CD14-positive monocyte (primary cell): ENCODE measurements around the gene HINT3. TPM values are rescaled to one million over a fixed set of nuclear protein-coding genes. Genes with fewer than 3 reads are reported as not detected.
A peak's percentile ranks its signal among the peaks of the same experiment; 100 is the strongest.

Source experiments
- DNase-seq, 3 donors: peaks; one replicate each; pipeline ENCODE4 v3.0.0-alpha.2; 2011 to 2022
- H2AFZ ChIP-seq: 2 replicates; pipeline ENCODE4 v1.6.0; 2012; ENCODE audit warnings: mild to moderate bottlenecking, low read depth, low read length, inconsistent platforms; ENCODE audit not compliant: insufficient read depth, poor library complexity, severe bottlenecking
- H3K27ac ChIP-seq, 2 donors: 1 replicate in 1 of 2; 2 replicates in 1 of 2; pipeline ENCODE4 v1.5.1; 2012 to 2013; ENCODE audit warnings: low read length in 2 of 2, control low read depth in 1 of 2, inconsistent platforms in 1 of 2, low read depth in 1 of 2, mild to moderate bottlenecking in 1 of 2
- H3K27me3 ChIP-seq, 2 donors: one replicate each; pipeline versions ENCODE4 v1.6.0 to v1.6.1; 2011 to 2013; ENCODE audit warnings: low read length in 2 of 2; ENCODE audit not compliant: control insufficient read depth in 2 of 2, insufficient read depth in 2 of 2
- H3K36me3 ChIP-seq, 2 donors: replicated peaks in 1 of 2; 1 replicate in 1 of 2; 2 replicates in 1 of 2; pipeline versions ENCODE4 v1.5.1 to v1.6.1; 2012 to 2013; ENCODE audit warnings: low read length in 2 of 2, control low read depth in 1 of 2, inconsistent platforms in 1 of 2, mild to moderate bottlenecking in 1 of 2; ENCODE audit not compliant: insufficient read depth in 2 of 2, control insufficient read depth in 1 of 2
- H3K4me1 ChIP-seq, 2 donors: 1 replicate in 1 of 2; 2 replicates in 1 of 2; pipeline versions ENCODE4 v1.5.1 to v1.6.1; 2012 to 2013; ENCODE audit warnings: low read length in 2 of 2, control low read depth in 1 of 2, inconsistent platforms in 1 of 2, mild to moderate bottlenecking in 1 of 2, moderate library complexity in 1 of 2; ENCODE audit not compliant: insufficient read depth in 2 of 2, control insufficient read depth in 1 of 2
- H3K4me2 ChIP-seq: replicated peaks from 2 replicates; pipeline ENCODE3; 2012; ENCODE audit warnings: low read length, moderate library complexity, mild to moderate bottlenecking; ENCODE audit not compliant: poor library complexity, severe bottlenecking; ENCODE audit errors: extremely low read depth
- H3K4me3 ChIP-seq, 3 experiments: fragments of 200-600 bp in 1 of 3; sonication (generic) in 1 of 3; replicated peaks in 1 of 3; 1 replicate in 2 of 3; 2 replicates in 1 of 3; pipeline ENCODE4 v1.5.1; 2011 to 2013; ENCODE audit warnings: low read length in 3 of 3, mild to moderate bottlenecking in 3 of 3, control low read depth in 2 of 3, low read depth in 2 of 3, inconsistent platforms in 1 of 3, moderate library complexity in 1 of 3
- H3K79me2 ChIP-seq: 2 replicates; pipeline ENCODE4 v1.6.0; 2012; ENCODE audit warnings: mild to moderate bottlenecking, control low read depth, inconsistent platforms, low read length, moderate library complexity; ENCODE audit not compliant: insufficient read depth
- H3K9ac ChIP-seq: 2 replicates; pipeline ENCODE4 v1.6.0; 2017; ENCODE audit warnings: low read length, mild to moderate bottlenecking; ENCODE audit not compliant: insufficient read depth, poor library complexity, severe bottlenecking
- H3K9me3 ChIP-seq, 2 donors: replicated peaks in 1 of 2; 1 replicate in 1 of 2; 2 replicates in 1 of 2; pipeline versions ENCODE4 v1.5.1 to v1.6.1; 2012 to 2013; ENCODE audit warnings: low read length in 2 of 2, control low read depth in 1 of 2; ENCODE audit not compliant: control insufficient read depth in 1 of 2, insufficient read depth in 1 of 2
- H4K20me1 ChIP-seq: 2 replicates; pipeline ENCODE4 v1.6.0; 2012; ENCODE audit warnings: mild to moderate bottlenecking, low read length, control low read depth, moderate library complexity; ENCODE audit not compliant: insufficient read depth
- H3K27ac Mint-ChIP-seq, 7 donors: one replicate each; pipeline ENCODE4 v1.8.0; 2020; ENCODE audit warnings: mild to moderate bottlenecking in 7 of 7, mixed read lengths in 7 of 7, moderate library complexity in 6 of 7, inconsistent platforms in 2 of 7
- H3K27me3 Mint-ChIP-seq, 3 donors: one replicate each; pipeline ENCODE4 v1.8.0; 2021 to 2022; ENCODE audit warnings: low read depth in 3 of 3, mild to moderate bottlenecking in 3 of 3, mixed read lengths in 3 of 3, moderate library complexity in 3 of 3, inconsistent platforms in 1 of 3
- H3K36me3 Mint-ChIP-seq, 2 donors: one replicate each; pipeline ENCODE4 v1.8.0; 2020; ENCODE audit warnings: mixed read lengths in 2 of 2, inconsistent platforms in 1 of 2, mild to moderate bottlenecking in 1 of 2
- H3K4me1 Mint-ChIP-seq: one replicate; pipeline ENCODE4 v1.8.0; 2020; ENCODE audit warnings: mild to moderate bottlenecking, mixed read lengths
- H3K4me3 Mint-ChIP-seq, 2 donors: one replicate each; pipeline ENCODE4 v1.8.0; 2020; ENCODE audit warnings: mild to moderate bottlenecking in 2 of 2, mixed read lengths in 2 of 2, moderate library complexity in 1 of 2
- H3K9me3 Mint-ChIP-seq, 7 donors: one replicate each; pipeline ENCODE4 v1.8.0; 2020 to 2022; ENCODE audit warnings: mixed read lengths in 7 of 7, mild to moderate bottlenecking in 6 of 7, moderate library complexity in 6 of 7, inconsistent platforms in 2 of 7
- WGBS: methylation state at CpG from one replicate; pipeline ENCODE4 v1.1.5; 2013; ENCODE audit warnings: missing lambda C conversion rate; ENCODE audit not compliant: insufficient coverage; 5-methylcytosine and 5-hydroxymethylcytosine counted together
- intact Hi-C, 2 donors: fragments of 100-400 bp; cut with micrococcal nuclease; formaldehyde crosslinking; loops; one replicate each; pipeline versions ENCODE4 v1.15.0 to v1.15.1; 2023
- polyA plus RNA-seq, 3 donors: library from polyadenylated mRNA; depleted of rRNA in 1 of 3; unstranded in 2 of 3; stranded (reverse) in 1 of 3; fragments of 300-500 nt in 2 of 3; fragments of >200 nt in 1 of 3; fragmentation: Illumina TruSeq in 2 of 3; gene quantifications; 1 replicate in 2 of 3; 2 replicates in 1 of 3; pipeline ENCODE4 v1.2.3, GENCODE V29; 2012 to 2021
- TF ChIP-seq, protein P1 (sequence below): fragments of 200-600 bp; IDR thresholded peaks from one replicate; pipeline ENCODE4 v1.8.0; 2022; ENCODE audit warnings: antibody characterized with exemption, mild to moderate bottlenecking

Gene HINT3
- polyA plus RNA-seq, 3 donors: 5.3 to 18.0 (median 12.3) TPM

DNA sequence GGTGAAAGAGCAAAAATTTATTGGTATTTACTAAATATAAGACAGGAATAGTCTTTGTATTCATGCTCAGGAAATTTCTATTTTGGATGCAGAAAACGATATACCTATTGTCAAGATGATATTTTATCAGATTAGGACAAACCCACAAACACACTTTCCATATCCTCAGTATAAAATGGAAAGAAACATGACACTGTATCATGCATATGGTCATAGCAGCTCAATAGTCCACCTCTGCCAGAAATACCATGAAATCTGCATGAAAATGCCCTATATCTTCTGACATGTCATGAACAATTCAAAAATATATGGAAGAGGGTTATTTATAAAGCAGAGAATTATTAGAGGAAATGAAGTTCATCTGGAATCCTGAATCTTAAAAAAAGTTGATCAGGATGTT is 11.7 kb upstream of the HINT3 start:
- TF ChIP-seq, protein P1, sequence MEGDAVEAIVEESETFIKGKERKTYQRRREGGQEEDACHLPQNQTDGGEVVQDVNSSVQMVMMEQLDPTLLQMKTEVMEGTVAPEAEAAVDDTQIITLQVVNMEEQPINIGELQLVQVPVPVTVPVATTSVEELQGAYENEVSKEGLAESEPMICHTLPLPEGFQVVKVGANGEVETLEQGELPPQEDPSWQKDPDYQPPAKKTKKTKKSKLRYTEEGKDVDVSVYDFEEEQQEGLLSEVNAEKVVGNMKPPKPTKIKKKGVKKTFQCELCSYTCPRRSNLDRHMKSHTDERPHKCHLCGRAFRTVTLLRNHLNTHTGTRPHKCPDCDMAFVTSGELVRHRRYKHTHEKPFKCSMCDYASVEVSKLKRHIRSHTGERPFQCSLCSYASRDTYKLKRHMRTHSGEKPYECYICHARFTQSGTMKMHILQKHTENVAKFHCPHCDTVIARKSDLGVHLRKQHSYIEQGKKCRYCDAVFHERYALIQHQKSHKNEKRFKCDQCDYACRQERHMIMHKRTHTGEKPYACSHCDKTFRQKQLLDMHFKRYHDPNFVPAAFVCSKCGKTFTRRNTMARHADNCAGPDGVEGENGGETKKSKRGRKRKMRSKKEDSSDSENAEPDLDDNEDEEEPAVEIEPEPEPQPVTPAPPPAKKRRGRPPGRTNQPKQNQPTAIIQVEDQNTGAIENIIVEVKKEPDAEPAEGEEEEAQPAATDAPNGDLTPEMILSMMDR: no peak
- peaks cover 34% of the 10 kb centered on the region for H3K4me1 Mint-ChIP-seq
- Histone ChIP-seq H3K9ac (no peak overlapping the region), H3K79me2 (no peaks in the 10 kb centered on the region), H3K27ac (peak overlapping the region in 1 of 2 donors; percentile 71), H3K4me2 (peak overlapping the region; percentile 57), H2AFZ (peak overlapping the region; percentile 68), H3K4me1 (peaks cover 8 to 21% of the 10 kb centered on the region in 2 donors), H3K4me3 (peak overlapping the region in 1 of 3 experiments; percentile 46), H3K36me3 (no peaks in the 10 kb centered on the region), H3K9me3 (no peaks in the 10 kb centered on the region), H4K20me1 (no peaks in the 10 kb centered on the region), H3K27me3 (no peaks in the 10 kb centered on the region)
- H3K4me3 Mint-ChIP-seq: no peak overlapping the region
- no peaks in the 10 kb centered on the region for H3K36me3 Mint-ChIP-seq
- DNase-seq: no peak
- intact Hi-C loops: no loop called here
- peak overlapping the region in 1 of 7 donors; percentile 30 for H3K27ac Mint-ChIP-seq
- no peaks in the 10 kb centered on the region for H3K27me3 Mint-ChIP-seq
- no CpG with 5 or more reads among the region's 1 CpG for WGBS
- H3K9me3 Mint-ChIP-seq: no peaks in the 10 kb centered on the region

DNA sequence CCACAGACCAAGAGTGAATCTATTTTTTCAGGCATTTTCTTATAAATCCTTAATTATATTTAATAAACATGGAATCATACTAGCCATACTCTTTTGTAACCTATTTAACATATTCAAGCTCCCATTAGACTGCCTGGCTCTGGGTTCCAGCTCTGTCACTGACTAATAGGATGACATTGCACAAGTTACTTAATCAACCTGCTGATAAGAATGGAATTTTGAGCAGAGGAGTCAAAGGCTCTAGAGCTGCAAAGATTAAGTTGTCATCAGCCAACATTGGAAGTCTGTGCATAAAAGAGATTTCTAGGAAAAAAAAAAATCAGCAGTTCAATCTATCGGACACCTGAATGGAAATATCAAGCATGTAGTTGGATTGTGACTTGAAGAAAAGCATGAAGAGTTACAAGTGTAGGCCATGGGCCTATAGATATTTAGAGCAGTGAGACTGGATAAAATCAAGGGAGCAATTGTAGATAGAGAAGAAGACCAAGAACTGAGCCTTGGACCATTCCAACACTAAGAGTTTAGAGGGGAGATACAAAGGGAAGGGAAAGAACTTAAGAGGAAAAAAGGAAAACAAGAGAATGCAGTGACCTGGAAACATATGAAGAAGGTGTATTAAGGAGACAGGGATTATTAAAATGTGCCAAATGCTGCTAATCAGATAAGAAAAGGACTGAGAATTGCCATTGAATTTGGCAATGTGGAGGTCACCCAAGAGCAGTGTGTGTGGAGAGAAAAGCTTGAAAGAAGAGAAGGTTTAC is 11.0 kb upstream of the HINT3 start:
- Histone ChIP-seq H3K9me3 (no peaks in the 10 kb centered on the region), H4K20me1 (no peaks in the 10 kb centered on the region), H3K27me3 (no peaks in the 10 kb centered on the region), H2AFZ (peak overlapping the region; percentile 11), H3K4me3 (no peak overlapping the region), H3K36me3 (no peaks in the 10 kb centered on the region), H3K4me2 (no peak overlapping the region), H3K27ac (no peak overlapping the region), H3K79me2 (no peaks in the 10 kb centered on the region), H3K9ac (no peak overlapping the region), H3K4me1 (peaks cover 8 to 21% of the 10 kb centered on the region in 2 donors)
- intact Hi-C loops: no loop called here
- WGBS: 100% methylated on average over 1 of the region's 1 CpG
- Mint-ChIP-seq H3K36me3 (no peaks in the 10 kb centered on the region), H3K27ac (no peak overlapping the region), H3K4me1 (peaks cover 34% of the 10 kb centered on the region), H3K27me3 (no peaks in the 10 kb centered on the region), H3K4me3 (no peak overlapping the region), H3K9me3 (no peaks in the 10 kb centered on the region)
- TF ChIP-seq, protein P1: no peak
- no peak for DNase-seq
